HepG2 (cell line): ENCODE data around the gene EFCAB14. TPM values are rescaled to one million over a fixed set of nuclear protein-coding genes. Genes with fewer than 3 reads are reported as not detected.

ENCODE experiments used
- CHD2 ChIP-seq: IDR thresholded peaks from 2 replicates; pipeline ENCODE4 v1.6.1; 2011; ENCODE audit warnings: low read depth, low read length, improper control_type of control experiment
- FOSL1 ChIP-seq: sonication (generic); formaldehyde crosslinking; IDR thresholded peaks from 2 replicates; pipeline ENCODE4 v1.9.0; 2021; ENCODE audit warnings: missing genetic modification reagents, borderline replicate concordance
- MBNL3 ChIP-seq: fragments of 250-450 bp; sonication (Bioruptor Pico); conservative IDR thresholded peaks from 2 replicates; pipeline ENCODE4 v1.8.0; 2022; ENCODE audit warnings: mild to moderate bottlenecking, inconsistent platforms
- MED8 ChIP-seq: sonication (generic); formaldehyde crosslinking; IDR thresholded peaks from 2 replicates; pipeline ENCODE4 v1.8.1; 2023; ENCODE audit warnings: mild to moderate bottlenecking, missing genetic modification reagents; ENCODE audit not compliant: insufficient replicate concordance
- MEF2D ChIP-seq: sonication (generic); formaldehyde crosslinking; IDR thresholded peaks from 2 replicates; pipeline ENCODE4 v1.5.1; 2020; ENCODE audit warnings: mild to moderate bottlenecking, missing genetic modification reagents
- MTA3 ChIP-seq: sonication (generic); formaldehyde crosslinking; IDR thresholded peaks from 2 replicates; pipeline ENCODE4 v1.4.0; 2020; ENCODE audit warnings: missing genetic modification reagents
- POLR2AphosphoS5 ChIP-seq: IDR thresholded peaks from 2 replicates; pipeline ENCODE4 v1.6.1; 2012; ENCODE audit warnings: low read depth, low read length
- SYNCRIP ChIP-seq: fragments of 200-400 bp; formaldehyde crosslinking; IDR thresholded peaks from 2 replicates; pipeline ENCODE4 v1.6.1; 2018; ENCODE audit warnings: mild to moderate bottlenecking, low read depth, low read length; ENCODE audit not compliant: insufficient read depth
- TRAFD1 ChIP-seq: sonication (generic); formaldehyde crosslinking; IDR thresholded peaks from 2 replicates; pipeline ENCODE4 v1.5.1; 2020; ENCODE audit warnings: missing genetic modification reagents, mild to moderate bottlenecking, borderline replicate concordance
- ZFP36L2 ChIP-seq: sonication (generic); formaldehyde crosslinking; IDR thresholded peaks from 2 replicates; pipeline ENCODE4 v1.4.0; 2020; ENCODE audit warnings: missing genetic modification reagents
- ZFP37 ChIP-seq: sonication (generic); formaldehyde crosslinking; IDR thresholded peaks from 2 replicates; pipeline ENCODE4 v1.4.0; 2020; ENCODE audit warnings: missing genetic modification reagents, borderline replicate concordance
- ZNF264 ChIP-seq: sonication (generic); formaldehyde crosslinking; IDR thresholded peaks from 2 replicates; pipeline ENCODE4 v1.4.0; 2020; ENCODE audit warnings: missing genetic modification reagents
- ZNF275 ChIP-seq: sonication (generic); formaldehyde crosslinking; IDR thresholded peaks from 2 replicates; pipeline ENCODE4 v1.8.0; 2022; ENCODE audit warnings: missing genetic modification reagents, mild to moderate bottlenecking, inconsistent platforms, borderline replicate concordance
- ZNF292 ChIP-seq: sonication (generic); formaldehyde crosslinking; IDR thresholded peaks from 2 replicates; pipeline ENCODE4 v1.8.1; 2022; ENCODE audit warnings: mild to moderate bottlenecking, low read depth, missing genetic modification reagents, borderline replicate concordance
- ZNF44 ChIP-seq: sonication (generic); formaldehyde crosslinking; IDR thresholded peaks from 2 replicates; pipeline ENCODE4 v1.5.1; 2020; ENCODE audit warnings: mild to moderate bottlenecking, missing genetic modification reagents
- polyA plus RNA-seq, 8 experiments: library from polyadenylated mRNA; depleted of rRNA in 3 of 8; stranded (reverse) in 7 of 8; unstranded in 1 of 8; fragments of >200 nt; fragmentation: Illumina TruSeq in 4 of 8; extraction: Trizol in 4 of 8; gene quantifications; 2 replicates each; pipeline versions ENCODE4 v1.2.1 to v1.2.3, GENCODE V29; 2011 to 2016; ENCODE audit warnings: low read depth in 4 of 8, missing spikeins in 1 of 8, mixed read lengths in 1 of 8; ENCODE audit not compliant: insufficient read depth in 1 of 8
- total RNA-seq, 5 experiments: library from RNA; depleted of rRNA; stranded (reverse); fragments of >200 nt; fragmentation: Illumina TruSeq; extraction: Trizol; gene quantifications; 2 replicates each; pipeline ENCODE4 v1.2.3, GENCODE V29; 2016; ENCODE audit warnings: low read depth in 1 of 5
- TF ChIP-seq, protein P1 (sequence below): sonication (generic); formaldehyde crosslinking; IDR thresholded peaks from 2 replicates; pipeline ENCODE4 v1.4.0; 2020; ENCODE audit warnings: missing genetic modification reagents
- TF ChIP-seq, protein P2 (sequence below): sonication (generic); formaldehyde crosslinking; IDR thresholded peaks from 2 replicates; pipeline ENCODE4 v1.5.0; 2020; ENCODE audit warnings: missing genetic modification reagents, mild to moderate bottlenecking, borderline replicate concordance
- TF ChIP-seq, protein P3 (sequence below): sonication (generic); formaldehyde crosslinking; IDR thresholded peaks from 2 replicates; pipeline ENCODE4 v1.5.0; 2020; ENCODE audit warnings: mild to moderate bottlenecking, missing genetic modification reagents, moderate library complexity
- TF ChIP-seq, protein P4 (sequence below): IDR thresholded peaks from 2 replicates; pipeline ENCODE4 v1.6.1; 2018; ENCODE audit warnings: missing genetic modification reagents, mild to moderate bottlenecking, missing compliant biosample characterization

EFCAB14 gene
- total and polyA plus RNA-seq, 2 of the 13 experiments (the other 11 are each of a cell fraction or from before 2014, with no cell fraction given), result 13.4 to 17.9 TPM

- TF ChIP-seq, protein P1, sequence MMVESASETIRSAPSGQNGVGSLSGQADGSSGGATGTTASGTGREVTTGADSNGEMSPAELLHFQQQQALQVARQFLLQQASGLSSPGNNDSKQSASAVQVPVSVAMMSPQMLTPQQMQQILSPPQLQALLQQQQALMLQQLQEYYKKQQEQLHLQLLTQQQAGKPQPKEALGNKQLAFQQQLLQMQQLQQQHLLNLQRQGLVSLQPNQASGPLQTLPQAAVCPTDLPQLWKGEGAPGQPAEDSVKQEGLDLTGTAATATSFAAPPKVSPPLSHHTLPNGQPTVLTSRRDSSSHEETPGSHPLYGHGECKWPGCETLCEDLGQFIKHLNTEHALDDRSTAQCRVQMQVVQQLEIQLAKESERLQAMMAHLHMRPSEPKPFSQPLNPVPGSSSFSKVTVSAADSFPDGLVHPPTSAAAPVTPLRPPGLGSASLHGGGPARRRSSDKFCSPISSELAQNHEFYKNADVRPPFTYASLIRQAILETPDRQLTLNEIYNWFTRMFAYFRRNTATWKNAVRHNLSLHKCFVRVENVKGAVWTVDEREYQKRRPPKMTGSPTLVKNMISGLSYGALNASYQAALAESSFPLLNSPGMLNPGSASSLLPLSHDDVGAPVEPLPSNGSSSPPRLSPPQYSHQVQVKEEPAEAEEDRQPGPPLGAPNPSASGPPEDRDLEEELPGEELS, result peak; percentile 37
- TF ChIP-seq MTA3 (CRISPR knock-in tag) (no peak), ZNF44 (CRISPR knock-in tag) (0 out of 2 replicates have a peak, but pooled peaks have one; percentile 59), MEF2D (CRISPR knock-in tag) (peak; percentile 53; the same call in 1 of the 2 replicates), CHD2 (no peak), ZNF275 (CRISPR knock-in tag) (0 out of 2 replicates have a peak, but pooled peaks have one; percentile 40), ZFP37 (CRISPR knock-in tag) (peak; percentile 71; the same call in 1 of the 2 replicates), FOSL1 (0 out of 2 replicates have a peak, but pooled peaks have one; percentile 18), ZNF292 (CRISPR knock-in tag) (no peak), MBNL3 (CRISPR knock-in tag) (no peak), ZFP36L2 (CRISPR knock-in tag) (0 out of 2 replicates have a peak, but pooled peaks have one; percentile 88), MED8 (no peak), ZNF264 (peak; percentile 86; the same call in 1 of the 2 replicates), POLR2AphosphoS5 (no peak), TRAFD1 (CRISPR knock-in tag) (no peak), SYNCRIP (no peak)
- TF ChIP-seq, protein P2, sequence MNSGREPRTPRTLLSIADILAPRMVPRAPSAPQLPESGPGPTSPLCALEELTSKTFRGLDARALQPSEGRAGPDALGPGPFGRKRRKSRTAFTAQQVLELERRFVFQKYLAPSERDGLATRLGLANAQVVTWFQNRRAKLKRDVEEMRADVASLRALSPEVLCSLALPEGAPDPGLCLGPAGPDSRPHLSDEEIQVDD, result no peak
- TF ChIP-seq, protein P3, sequence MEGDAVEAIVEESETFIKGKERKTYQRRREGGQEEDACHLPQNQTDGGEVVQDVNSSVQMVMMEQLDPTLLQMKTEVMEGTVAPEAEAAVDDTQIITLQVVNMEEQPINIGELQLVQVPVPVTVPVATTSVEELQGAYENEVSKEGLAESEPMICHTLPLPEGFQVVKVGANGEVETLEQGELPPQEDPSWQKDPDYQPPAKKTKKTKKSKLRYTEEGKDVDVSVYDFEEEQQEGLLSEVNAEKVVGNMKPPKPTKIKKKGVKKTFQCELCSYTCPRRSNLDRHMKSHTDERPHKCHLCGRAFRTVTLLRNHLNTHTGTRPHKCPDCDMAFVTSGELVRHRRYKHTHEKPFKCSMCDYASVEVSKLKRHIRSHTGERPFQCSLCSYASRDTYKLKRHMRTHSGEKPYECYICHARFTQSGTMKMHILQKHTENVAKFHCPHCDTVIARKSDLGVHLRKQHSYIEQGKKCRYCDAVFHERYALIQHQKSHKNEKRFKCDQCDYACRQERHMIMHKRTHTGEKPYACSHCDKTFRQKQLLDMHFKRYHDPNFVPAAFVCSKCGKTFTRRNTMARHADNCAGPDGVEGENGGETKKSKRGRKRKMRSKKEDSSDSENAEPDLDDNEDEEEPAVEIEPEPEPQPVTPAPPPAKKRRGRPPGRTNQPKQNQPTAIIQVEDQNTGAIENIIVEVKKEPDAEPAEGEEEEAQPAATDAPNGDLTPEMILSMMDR, result peak; percentile 67
- TF ChIP-seq, protein P4, sequence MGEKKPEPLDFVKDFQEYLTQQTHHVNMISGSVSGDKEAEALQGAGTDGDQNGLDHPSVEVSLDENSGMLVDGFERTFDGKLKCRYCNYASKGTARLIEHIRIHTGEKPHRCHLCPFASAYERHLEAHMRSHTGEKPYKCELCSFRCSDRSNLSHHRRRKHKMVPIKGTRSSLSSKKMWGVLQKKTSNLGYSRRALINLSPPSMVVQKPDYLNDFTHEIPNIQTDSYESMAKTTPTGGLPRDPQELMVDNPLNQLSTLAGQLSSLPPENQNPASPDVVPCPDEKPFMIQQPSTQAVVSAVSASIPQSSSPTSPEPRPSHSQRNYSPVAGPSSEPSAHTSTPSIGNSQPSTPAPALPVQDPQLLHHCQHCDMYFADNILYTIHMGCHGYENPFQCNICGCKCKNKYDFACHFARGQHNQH (CRISPR knock-in tag), result 0 out of 2 replicates have a peak, but pooled peaks have one; percentile 38
Measured at GRCh38 chr1:46735708-46736324, 16.9 kb upstream of the EFCAB14 start (continued).
